Effector memory CD4-positive, alpha-beta T cell (primary cell): Measurements from ENCODE around the gene CNTN4.

ENCODE experiments used
- DNase-seq, 3 donors: peaks; one replicate each; pipeline ENCODE4 v3.0.0-alpha.2; 2020
- H3K27ac ChIP-seq: 2 replicates; pipeline ENCODE4 v1.7.0; 2013; ENCODE audit warnings: mild to moderate bottlenecking, low read length, moderate library complexity; ENCODE audit not compliant: insufficient read depth, poor library complexity, severe bottlenecking
- H3K27me3 ChIP-seq: replicated peaks from 2 replicates; pipeline ENCODE4 v1.7.0; 2013; ENCODE audit warnings: mild to moderate bottlenecking, low read length; ENCODE audit not compliant: insufficient read depth, control insufficient read depth, poor library complexity, severe bottlenecking
- H3K36me3 ChIP-seq: 2 replicates; pipeline ENCODE4 v1.7.0; 2013; ENCODE audit warnings: mild to moderate bottlenecking, low read length, moderate library complexity; ENCODE audit not compliant: control insufficient read depth, insufficient read depth
- H3K4me1 ChIP-seq: 2 replicates; pipeline ENCODE4 v1.7.0; 2013; ENCODE audit warnings: low read length, mild to moderate bottlenecking; ENCODE audit not compliant: control insufficient read depth, insufficient read depth, poor library complexity, severe bottlenecking
- H3K4me3 ChIP-seq: 2 replicates; pipeline ENCODE4 v1.7.0; 2013; ENCODE audit warnings: low read length, low read depth, mild to moderate bottlenecking; ENCODE audit not compliant: insufficient read depth, poor library complexity, severe bottlenecking
- H3K9me3 ChIP-seq: 2 replicates; pipeline ENCODE4 v1.7.0; 2013; ENCODE audit warnings: mild to moderate bottlenecking, low read length, moderate library complexity; ENCODE audit not compliant: control insufficient read depth

CNTN4 gene

GRCh38 chr3:2441558-2441957, 342.9 kb downstream of the CNTN4 start:
- H3K27me3 ChIP-seq = no peaks in the 10 kb centered on the region
- H3K9me3 ChIP-seq = no peaks in the 10 kb centered on the region
- H3K36me3 ChIP-seq = no peaks in the 10 kb centered on the region
- H3K27ac ChIP-seq = no peak overlapping the region
- H3K4me3 ChIP-seq = no peak overlapping the region
- DNase-seq = no peak
- H3K4me1 ChIP-seq = no peaks in the 10 kb centered on the region

GRCh38 chr3:2446146-2446545, 347.5 kb downstream of the CNTN4 start:
- Histone ChIP-seq H3K4me1 (no peaks in the 10 kb centered on the region), H3K4me3 (no peak overlapping the region), H3K27me3 (no peaks in the 10 kb centered on the region), H3K9me3 (no peaks in the 10 kb centered on the region), H3K36me3 (no peaks in the 10 kb centered on the region), H3K27ac (no peak overlapping the region)
- no peak for DNase-seq

- H3K4me1 ChIP-seq = no peaks in the 10 kb centered on the region
- no peak overlapping the region for H3K4me3 ChIP-seq
- H3K36me3 ChIP-seq = no peaks in the 10 kb centered on the region
- no peak overlapping the region for H3K27ac ChIP-seq
- no peak for DNase-seq
- no peaks in the 10 kb centered on the region for H3K9me3 ChIP-seq
- H3K27me3 ChIP-seq = no peaks in the 10 kb centered on the region
These were observed 353.6 kb downstream of the CNTN4 start for GRCh38 chr3:2452249-2452648.

GRCh38 chr3:2454865-2455264, 356.2 kb downstream of the CNTN4 start:
- H3K27me3 ChIP-seq = no peaks in the 10 kb centered on the region
- H3K4me1 ChIP-seq = no peaks in the 10 kb centered on the region
- H3K4me3 ChIP-seq = no peak overlapping the region
- H3K9me3 ChIP-seq = no peaks in the 10 kb centered on the region
- no peak overlapping the region for H3K27ac ChIP-seq
- H3K36me3 ChIP-seq = no peaks in the 10 kb centered on the region
- DNase-seq = no peak

- H3K27me3 ChIP-seq = no peaks in the 10 kb centered on the region
- H3K9me3 ChIP-seq = no peaks in the 10 kb centered on the region
- H3K4me3 ChIP-seq = no peak overlapping the region
- no peak for DNase-seq
- H3K36me3 ChIP-seq = no peaks in the 10 kb centered on the region
- H3K4me1 ChIP-seq = no peaks in the 10 kb centered on the region
- no peak overlapping the region for H3K27ac ChIP-seq
These were observed 358.1 kb downstream of the CNTN4 start for GRCh38 chr3:2456788-2457187.

- no peaks in the 10 kb centered on the region for H3K4me1 ChIP-seq
- no peaks in the 10 kb centered on the region for H3K27me3 ChIP-seq
- no peak for DNase-seq
- no peaks in the 10 kb centered on the region for H3K9me3 ChIP-seq
- H3K27ac ChIP-seq = no peak overlapping the region
- no peaks in the 10 kb centered on the region for H3K36me3 ChIP-seq
- no peak overlapping the region for H3K4me3 ChIP-seq
These were observed 360.1 kb downstream of the CNTN4 start for GRCh38 chr3:2458816-2459215.

- Histone ChIP-seq H3K27me3 (no peaks in the 10 kb centered on the region), H3K4me3 (no peak overlapping the region), H3K36me3 (no peaks in the 10 kb centered on the region), H3K4me1 (no peaks in the 10 kb centered on the region), H3K9me3 (no peaks in the 10 kb centered on the region), H3K27ac (no peak overlapping the region)
- no peak for DNase-seq
These were observed 367.2 kb downstream of the CNTN4 start for GRCh38 chr3:2465842-2466241.

GRCh38 chr3:2468816-2469215, 370.1 kb downstream of the CNTN4 start:
- H3K9me3 ChIP-seq = no peaks in the 10 kb centered on the region
- no peaks in the 10 kb centered on the region for H3K27me3 ChIP-seq
- H3K4me3 ChIP-seq = no peak overlapping the region
- no peaks in the 10 kb centered on the region for H3K36me3 ChIP-seq
- no peaks in the 10 kb centered on the region for H3K4me1 ChIP-seq
- H3K27ac ChIP-seq = no peak overlapping the region
- DNase-seq = no peak

- H3K27me3 ChIP-seq = no peaks in the 10 kb centered on the region
- no peak overlapping the region for H3K27ac ChIP-seq
- no peaks in the 10 kb centered on the region for H3K9me3 ChIP-seq
- no peaks in the 10 kb centered on the region for H3K4me1 ChIP-seq
- no peaks in the 10 kb centered on the region for H3K36me3 ChIP-seq
- H3K4me3 ChIP-seq = no peak overlapping the region
- no peak for DNase-seq
These were observed 378.3 kb downstream of the CNTN4 start for GRCh38 chr3:2476996-2477395.

- Histone ChIP-seq H3K4me1 (no peaks in the 10 kb centered on the region), H3K36me3 (no peaks in the 10 kb centered on the region), H3K4me3 (no peak overlapping the region), H3K27ac (no peak overlapping the region), H3K27me3 (no peaks in the 10 kb centered on the region), H3K9me3 (no peaks in the 10 kb centered on the region)
- no peak for DNase-seq
These were observed 379.0 kb downstream of the CNTN4 start for GRCh38 chr3:2477620-2478019.
